Chondrocyte (in vitro differentiated cells): ENCODE data around the gene ENC1. TPM values are rescaled to one million over a fixed set of nuclear protein-coding genes. Genes with fewer than 3 reads are reported as not detected.
A peak's percentile ranks its signal among the peaks of the same experiment; 100 is the strongest.

ENCODE experiments used
- DNase-seq: peaks from one replicate; pipeline ENCODE4 v3.0.0; 2021; ENCODE audit warnings: mixed read lengths, low spot score
- H3K27ac Mint-ChIP-seq: one replicate; pipeline ENCODE4 v1.8.0; 2021; ENCODE audit warnings: mild to moderate bottlenecking, moderate library complexity, mixed read lengths; ENCODE audit not compliant: unreplicated experiment
- H3K27me3 Mint-ChIP-seq: 2 replicates; pipeline ENCODE4 v1.8.0; 2021; ENCODE audit warnings: low read depth, mixed read lengths
- H3K36me3 Mint-ChIP-seq: 2 replicates; pipeline ENCODE4 v1.8.0; 2021; ENCODE audit warnings: low read depth, mixed read lengths
- H3K4me1 Mint-ChIP-seq: 2 replicates; pipeline ENCODE4 v1.8.0; 2021; ENCODE audit warnings: low read depth, mild to moderate bottlenecking, mixed read lengths
- H3K4me3 Mint-ChIP-seq: one replicate; pipeline ENCODE4 v1.8.0; 2021; ENCODE audit warnings: mild to moderate bottlenecking, moderate library complexity, mixed read lengths; ENCODE audit not compliant: unreplicated experiment
- H3K9me3 Mint-ChIP-seq: 2 replicates; pipeline ENCODE4 v1.8.0; 2021; ENCODE audit warnings: low read depth, mixed read lengths
- CTCF ChIP-seq: fragments of 200-600 bp; sonication (generic); IDR thresholded peaks from 2 replicates; pipeline ENCODE4 v1.5.0; 2021; ENCODE audit warnings: antibody characterized with exemption, mild to moderate bottlenecking, moderate library complexity
- total RNA-seq: library from RNA; stranded (reverse); gene quantifications from 3 replicates; pipeline ENCODE4 v1.2.1, GENCODE V29; 2021

ENC1 gene
- total RNA-seq, 1 donor from 2014 or later = 51.1 TPM

- Mint-ChIP-seq H3K27me3 (no peaks in the 10 kb centered on the region), H3K4me3 (no peak overlapping the region), H3K27ac (no peak overlapping the region), H3K4me1 (peaks cover 64% of the 10 kb centered on the region), H3K9me3 (no peaks in the 10 kb centered on the region), H3K36me3 (peaks cover 25% of the 10 kb centered on the region)
- TF ChIP-seq CTCF = no peak
- DNase-seq = no peak
Measured at GRCh38 chr5:74632947-74633356, 7.6 kb downstream of the ENC1 start.

- H3K9me3 Mint-ChIP-seq = no peaks in the 10 kb centered on the region
- peak overlapping the region; percentile 91 for H3K27ac Mint-ChIP-seq
- H3K27me3 Mint-ChIP-seq = no peaks in the 10 kb centered on the region
- H3K36me3 Mint-ChIP-seq = peaks cover 32% of the 10 kb centered on the region
- peak overlapping the region; percentile 51 for H3K4me3 Mint-ChIP-seq
- peaks cover 50% of the 10 kb centered on the region for H3K4me1 Mint-ChIP-seq
- DNase-seq = no peak
- no peak for TF ChIP-seq CTCF
Measured at GRCh38 chr5:74631081-74631953, 9.2 kb downstream of the ENC1 start.

- Mint-ChIP-seq H3K9me3 (no peaks in the 10 kb centered on the region), H3K36me3 (peaks cover 26% of the 10 kb centered on the region), H3K4me1 (peaks cover 50% of the 10 kb centered on the region), H3K4me3 (no peak overlapping the region), H3K27ac (peak overlapping the region; percentile 91), H3K27me3 (no peaks in the 10 kb centered on the region)
- TF ChIP-seq CTCF = no peak
- no peak for DNase-seq
Measured at GRCh38 chr5:74630453-74631066, 10.0 kb downstream of the ENC1 start.

- no peak for DNase-seq
- H3K27me3 Mint-ChIP-seq = no peaks in the 10 kb centered on the region
- H3K36me3 Mint-ChIP-seq = peaks cover 18% of the 10 kb centered on the region
- no peak overlapping the region for H3K27ac Mint-ChIP-seq
- H3K4me1 Mint-ChIP-seq = peaks cover 50% of the 10 kb centered on the region
- no peaks in the 10 kb centered on the region for H3K9me3 Mint-ChIP-seq
- no peak overlapping the region for H3K4me3 Mint-ChIP-seq
- no peak for TF ChIP-seq CTCF
Measured at GRCh38 chr5:74629326-74629725, 11.2 kb downstream of the ENC1 start.

- H3K27ac Mint-ChIP-seq = no peak overlapping the region
Measured at GRCh38 chr5:74628359-74628758, 12.2 kb downstream of the ENC1 start.

More at GRCh38 chr5:74628359-74628758, 12.2 kb downstream of the ENC1 start:
- TF ChIP-seq CTCF = no peak
- H3K27me3 Mint-ChIP-seq = no peaks in the 10 kb centered on the region
- H3K9me3 Mint-ChIP-seq = no peaks in the 10 kb centered on the region
- peaks cover 44% of the 10 kb centered on the region for H3K4me1 Mint-ChIP-seq
- peaks cover 15% of the 10 kb centered on the region for H3K36me3 Mint-ChIP-seq
- DNase-seq = no peak
- no peak overlapping the region for H3K4me3 Mint-ChIP-seq
